Daoy (cell line): ENCODE data around the gene IDI1. TPM values are rescaled to one million over a fixed set of nuclear protein-coding genes. Genes with fewer than 3 reads are reported as not detected.
A peak's percentile ranks its signal among the peaks of the same experiment; 100 is the strongest.
"Not testable (repeated sequence)": the region's sequence is repeated elsewhere in the genome, so short reads cannot be mapped to it uniquely, and the experiment has no call there.

ENCODE experiments used
- DNase-seq: peaks from one replicate; pipeline ENCODE4 v3.0.0-alpha.2; 2015; ENCODE audit warnings: low read depth
- total RNA-seq: library from RNA; depleted of rRNA; stranded (reverse); fragments of >200 nt; shearing (Covaris generic); gene quantifications from 2 replicates; pipeline ENCODE4 v1.2.3, GENCODE V29; 2014; rRNA removed

IDI1 gene
- 48.6 and 50.8 TPM in 2 replicates for total RNA-seq

DNA sequence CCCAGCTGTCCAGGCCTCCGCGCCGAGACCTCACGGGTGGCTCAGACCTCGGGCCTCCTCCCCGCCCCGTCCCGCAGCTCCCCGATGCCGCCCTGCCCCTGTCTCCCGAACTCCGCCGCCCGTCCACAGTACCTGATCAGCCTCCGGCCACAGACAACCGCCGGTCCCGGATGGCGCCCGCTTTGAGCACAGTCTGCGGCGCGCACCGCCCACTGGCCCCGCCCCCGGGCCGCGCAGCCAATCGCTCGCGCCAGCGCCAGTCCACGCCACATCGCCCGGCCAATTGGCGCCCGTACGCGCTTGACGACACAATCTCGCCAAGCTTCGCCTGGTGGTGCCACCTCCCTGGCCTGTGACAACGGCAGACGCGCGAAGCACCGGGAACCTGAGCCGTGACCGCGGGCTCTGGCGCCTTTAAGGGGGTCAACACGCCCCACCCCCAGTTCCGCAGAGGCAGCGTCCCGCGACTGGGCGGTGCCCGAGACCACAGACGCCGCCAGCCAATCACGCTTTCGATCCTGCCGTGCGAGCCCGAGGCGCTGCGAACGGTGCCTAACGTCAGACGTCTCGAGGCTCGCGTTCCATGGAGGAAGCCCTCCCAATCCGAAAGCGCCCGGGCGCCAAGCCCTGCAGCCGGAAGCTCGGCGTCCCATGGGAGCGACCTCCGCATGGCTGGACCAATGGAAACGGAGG lies at the start of gene IDI1:
Gene IDI1 (minus strand): TSS at position 388 of the 693 bp plus-strand sequence. CDS start 116 bp downstream, at position 272.
- DNase-seq: peak; percentile 98

DNA sequence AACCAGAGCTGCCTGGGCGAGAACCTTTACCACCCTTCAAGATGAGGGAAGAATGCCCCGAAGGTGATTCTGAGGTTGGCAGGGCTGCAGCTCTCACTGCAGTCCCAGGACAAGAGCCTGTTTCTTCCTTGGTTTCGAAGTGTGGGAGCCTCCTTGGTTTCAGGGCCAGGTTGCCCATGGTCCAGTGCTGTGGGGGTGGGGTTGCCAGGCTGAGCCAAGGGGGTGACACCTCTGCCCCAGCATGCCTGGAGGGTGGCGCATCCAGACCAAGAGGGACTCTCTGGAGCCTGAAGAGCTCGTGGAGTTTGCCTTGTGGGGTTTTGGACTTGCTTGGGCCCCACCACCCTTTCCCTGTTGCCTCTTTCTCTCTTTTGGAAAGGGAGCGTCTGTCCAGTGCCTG lies 48.5 kb upstream of the IDI1 start:
- no peak for DNase-seq

DNA sequence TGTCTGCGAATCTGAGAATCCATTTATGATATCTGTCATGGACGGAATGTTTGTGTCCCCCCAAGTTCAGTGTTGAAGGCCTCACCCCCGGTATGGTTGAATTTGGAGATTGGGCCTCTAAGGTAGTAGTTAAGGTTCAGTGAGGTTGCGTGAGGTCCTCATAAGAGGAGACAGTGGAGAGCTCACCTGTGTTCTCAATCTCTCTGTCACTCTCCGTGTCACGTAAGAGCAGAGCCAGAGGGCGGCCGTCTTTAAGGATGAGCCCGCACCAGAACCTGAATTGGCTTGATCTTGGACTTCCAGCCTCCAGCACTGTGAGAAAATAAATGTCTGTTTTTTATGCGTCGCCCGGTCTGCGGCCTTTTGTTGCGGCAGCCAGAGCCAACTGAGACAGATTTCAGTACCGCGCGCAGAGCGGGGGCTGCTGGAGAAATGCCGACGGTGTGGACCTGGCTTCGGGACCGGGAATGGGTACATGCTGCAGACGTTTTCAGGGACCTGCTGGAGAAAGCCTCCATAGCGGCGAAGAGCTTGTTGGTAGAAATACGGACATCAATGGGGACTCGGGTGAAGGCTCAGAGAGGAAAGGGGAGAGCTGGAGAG lies 47.5 kb upstream of the IDI1 start:
- DNase-seq: no peak

DNA sequence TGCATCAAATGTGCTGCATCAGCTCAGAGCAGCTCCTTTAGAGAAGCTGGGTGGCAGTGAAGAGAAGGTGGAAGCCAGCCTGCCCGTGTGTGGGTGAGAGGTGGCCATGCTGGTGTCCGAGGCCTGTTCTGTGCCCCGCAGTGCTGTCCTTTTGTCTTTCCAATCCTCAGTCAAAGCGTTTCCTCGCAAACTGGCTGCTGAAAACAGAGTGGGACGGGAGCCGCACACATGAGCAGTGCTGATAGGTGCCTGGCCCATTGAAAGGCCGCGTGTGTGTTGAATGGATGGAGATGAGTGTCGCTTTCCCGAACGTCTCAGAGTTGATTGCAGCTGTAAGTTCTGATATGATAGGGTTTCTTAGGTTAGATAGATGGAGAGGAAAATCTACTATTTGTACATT lies 46.6 kb upstream of the IDI1 start:
- no peak for DNase-seq

DNA sequence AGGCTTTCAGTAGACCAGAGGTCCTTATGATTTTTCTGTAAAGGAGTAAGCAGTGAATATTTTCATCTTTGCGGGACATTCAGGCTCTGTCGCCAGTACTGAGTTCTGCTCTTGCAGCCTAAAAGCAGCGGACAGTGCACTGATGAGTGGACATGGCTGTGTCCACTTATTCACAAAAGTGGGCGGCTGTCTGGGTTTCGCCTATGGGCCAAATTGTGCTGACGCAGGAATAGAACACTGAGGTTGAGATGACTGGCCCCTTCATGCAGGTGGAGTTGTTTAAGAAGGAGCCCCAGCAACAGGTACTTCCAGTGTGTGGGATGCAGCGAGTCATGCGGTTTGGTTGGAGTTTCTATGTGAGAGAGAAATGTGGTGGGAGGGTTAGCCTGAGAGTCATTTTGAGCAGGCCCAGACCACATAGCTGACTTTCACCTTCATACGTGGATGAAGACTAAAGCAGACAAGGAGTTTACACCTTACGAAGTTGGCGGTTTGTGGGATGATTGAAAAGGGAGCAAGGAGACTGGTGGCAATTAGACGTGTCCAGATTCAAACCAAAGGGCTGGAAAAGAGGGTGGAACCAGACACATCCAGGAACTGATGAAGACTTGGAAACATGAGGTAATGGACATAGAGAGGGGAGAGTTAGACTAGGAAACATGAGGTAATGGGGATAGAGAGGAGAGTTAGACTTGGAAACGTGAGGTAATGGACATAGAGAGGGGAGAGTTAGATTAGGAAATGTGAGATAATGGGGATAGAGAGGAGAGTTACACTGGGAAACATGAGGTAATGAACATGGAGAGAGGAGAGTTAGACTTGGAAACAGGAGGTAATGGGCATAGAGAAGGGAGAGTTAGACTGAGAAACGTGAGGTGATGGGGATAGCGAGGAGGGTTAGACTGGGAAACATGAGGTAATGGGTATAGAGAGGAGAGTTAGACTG lies 45.5 kb upstream of the IDI1 start:
- no peak for DNase-seq

DNA sequence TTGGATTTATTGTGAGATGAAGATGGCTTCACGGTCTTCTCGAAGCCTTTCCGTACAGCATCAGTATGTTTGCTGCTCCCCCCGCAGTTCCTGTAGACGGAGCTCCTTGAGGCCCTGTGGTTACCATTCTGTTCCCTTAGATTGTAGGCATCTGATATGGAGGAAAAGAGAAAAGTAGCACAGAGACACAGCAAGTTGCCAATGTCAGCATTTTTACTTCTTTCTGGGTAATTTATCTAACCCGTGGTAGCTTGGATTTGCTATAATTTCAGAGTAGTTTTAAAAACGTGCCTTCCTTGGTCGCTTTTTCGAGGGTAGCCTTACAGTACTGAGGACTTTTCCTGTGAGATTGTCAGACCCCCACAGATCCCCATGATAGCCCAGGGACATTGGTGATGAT lies 44.8 kb upstream of the IDI1 start:
- DNase-seq: no peak

DNA sequence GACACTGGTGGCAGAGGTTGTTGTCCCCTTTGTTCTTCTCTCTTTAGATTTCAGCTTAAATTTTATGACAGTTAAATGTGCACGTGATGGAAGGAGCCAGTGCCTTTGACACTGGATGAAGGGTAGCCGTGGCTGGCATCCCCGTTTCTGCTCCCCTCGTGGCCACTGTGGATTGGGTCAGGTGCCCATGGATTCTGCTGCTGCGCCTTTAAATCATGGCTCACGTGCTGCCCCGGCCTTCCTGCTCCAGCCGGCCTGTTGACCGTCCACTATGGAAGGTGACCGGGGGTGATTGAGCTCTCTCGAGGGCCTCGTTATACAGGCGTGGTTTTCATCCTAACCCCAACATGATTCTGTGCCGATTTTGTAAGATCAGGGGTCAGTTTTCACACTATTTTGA lies 41.8 kb upstream of the IDI1 start:
- DNase-seq: no peak

DNA sequence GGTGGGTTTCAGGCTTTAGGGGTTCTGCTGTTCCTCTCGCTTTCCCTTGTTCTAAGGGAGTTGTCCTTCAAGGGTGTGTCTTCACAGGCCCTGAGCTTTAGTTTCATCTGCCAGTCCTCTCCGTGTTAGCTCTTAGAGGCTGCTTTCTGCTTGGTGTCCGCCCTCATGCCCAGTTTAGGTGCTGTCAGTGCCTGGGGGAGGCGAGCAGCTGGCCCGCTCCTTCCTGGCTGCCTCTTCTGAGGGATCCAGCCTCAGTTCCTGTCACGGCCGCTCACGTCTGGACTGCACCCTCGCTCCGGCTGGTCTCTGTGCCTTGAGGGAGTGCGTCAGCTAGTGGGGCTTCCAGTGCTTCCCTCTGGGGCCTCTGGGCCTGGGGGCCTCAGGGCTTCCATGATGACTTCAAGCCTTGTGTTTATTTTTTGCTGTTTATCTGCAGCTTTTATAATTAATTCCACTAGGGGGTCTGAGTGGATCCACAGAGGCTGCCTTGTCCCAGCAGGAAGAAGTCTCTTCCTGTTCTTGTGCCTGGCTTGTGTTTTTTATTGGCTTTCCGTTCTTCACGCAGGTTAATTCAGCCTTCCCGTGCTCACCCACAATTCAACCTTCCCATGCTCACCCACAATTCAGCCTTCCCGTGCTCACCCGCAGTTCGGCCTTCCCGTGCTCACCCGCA lies 40.2 kb upstream of the IDI1 start:
- no peak for DNase-seq

DNA sequence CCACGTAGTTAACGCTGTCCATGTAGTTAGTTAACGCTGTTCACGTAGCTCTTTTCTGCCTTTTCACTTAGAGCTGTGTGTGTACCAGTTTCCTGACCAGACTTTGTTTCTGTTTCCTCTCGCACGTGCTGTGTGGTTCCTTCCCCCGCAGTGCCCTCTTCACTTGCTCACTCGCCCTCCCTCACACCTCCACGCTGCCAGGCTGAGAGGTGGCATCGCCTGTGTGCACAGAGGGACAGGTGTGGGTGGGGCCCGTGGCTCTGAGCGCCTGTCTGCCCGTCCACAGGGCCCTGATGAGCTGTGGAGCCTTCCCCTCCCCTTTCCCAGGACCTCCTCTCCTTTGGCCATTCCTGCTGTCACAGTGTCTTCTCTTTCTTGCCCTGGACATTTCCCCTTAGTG lies 37.9 kb upstream of the IDI1 start:
- no peak for DNase-seq

DNA sequence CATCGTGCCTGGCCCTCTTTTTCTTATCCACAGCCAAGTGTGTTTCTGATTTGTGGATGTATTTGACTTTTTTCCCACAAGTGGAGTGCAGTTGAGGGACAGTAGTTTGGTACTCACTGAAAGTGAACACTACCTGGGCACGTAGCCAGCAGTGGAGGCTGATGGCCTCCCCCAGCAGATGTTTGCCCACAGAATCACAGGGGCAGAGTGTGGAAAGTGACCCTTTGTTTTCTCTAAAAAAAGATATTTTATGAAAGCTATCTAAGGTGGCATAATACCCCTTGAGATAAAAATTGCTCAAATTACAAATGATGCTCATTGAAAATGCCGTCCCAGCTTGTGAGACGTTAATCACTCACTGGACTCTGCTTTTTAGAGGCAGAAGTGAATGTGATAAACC lies 36.3 kb upstream of the IDI1 start:
- DNase-seq: no peak

DNA sequence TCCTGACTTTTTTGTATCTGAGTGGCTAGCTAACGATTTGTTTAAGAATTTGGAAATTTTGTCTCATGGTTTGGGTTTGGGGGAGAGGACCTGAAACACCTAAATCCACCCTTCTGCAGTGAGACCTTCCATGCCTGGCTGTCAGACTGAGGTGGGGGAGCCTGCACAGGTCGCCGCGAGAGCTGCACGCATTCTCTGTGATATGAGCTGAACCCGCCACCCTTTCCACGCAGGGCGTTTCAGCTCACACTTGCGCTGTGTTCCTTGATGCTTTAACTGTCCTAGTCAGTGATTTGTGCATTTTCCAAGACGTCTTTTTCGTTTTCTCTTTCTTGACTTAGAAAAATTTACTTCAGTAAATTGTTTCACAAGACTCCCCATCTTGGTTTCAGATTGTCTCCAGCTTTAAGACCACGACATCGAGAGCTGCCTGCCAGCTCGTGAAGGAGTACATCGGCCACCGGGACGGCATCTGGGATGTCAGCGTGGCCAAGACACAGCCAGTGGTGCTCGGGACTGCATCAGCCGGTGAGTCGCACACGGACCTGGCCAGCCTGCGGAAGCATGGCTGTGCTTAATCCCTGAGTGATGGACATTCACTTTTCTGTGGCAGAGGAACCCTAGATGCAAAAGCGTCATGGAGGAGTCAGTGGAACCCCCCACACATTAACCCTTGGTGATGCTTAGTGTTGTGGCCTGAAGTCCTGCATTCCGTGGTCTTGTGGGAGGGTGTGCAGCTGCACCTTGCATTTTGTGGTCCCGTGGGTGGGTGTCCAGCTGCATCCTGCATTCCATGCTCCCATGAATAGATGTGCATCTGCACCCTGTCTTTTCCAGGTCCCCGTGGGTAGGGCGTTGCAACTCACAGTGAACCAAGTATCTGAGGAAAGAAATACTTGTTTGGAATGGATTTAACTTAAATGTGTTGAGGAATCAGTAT lies 35.4 kb upstream of the IDI1 start:
- DNase-seq: no peak

DNA sequence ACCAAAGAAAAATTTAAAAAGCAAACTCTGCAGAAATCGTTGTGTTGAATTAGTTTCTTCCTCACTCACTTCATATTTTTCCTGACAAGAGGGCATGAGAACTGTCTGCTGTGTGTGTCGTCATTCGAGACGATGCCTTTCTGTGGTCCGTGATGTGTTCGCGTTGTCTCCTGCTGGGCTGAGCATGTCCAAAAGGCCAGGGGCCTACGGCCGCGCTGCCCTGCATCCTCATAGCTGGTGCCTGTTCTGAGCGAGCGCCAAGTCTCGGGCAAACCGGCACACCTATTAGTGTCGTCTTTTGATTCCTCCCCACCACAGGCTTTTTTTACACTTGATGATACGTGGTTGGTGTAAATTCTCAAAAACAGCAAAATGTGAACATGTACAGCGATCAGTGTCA lies 34.7 kb upstream of the IDI1 start:
- no peak for DNase-seq

DNA sequence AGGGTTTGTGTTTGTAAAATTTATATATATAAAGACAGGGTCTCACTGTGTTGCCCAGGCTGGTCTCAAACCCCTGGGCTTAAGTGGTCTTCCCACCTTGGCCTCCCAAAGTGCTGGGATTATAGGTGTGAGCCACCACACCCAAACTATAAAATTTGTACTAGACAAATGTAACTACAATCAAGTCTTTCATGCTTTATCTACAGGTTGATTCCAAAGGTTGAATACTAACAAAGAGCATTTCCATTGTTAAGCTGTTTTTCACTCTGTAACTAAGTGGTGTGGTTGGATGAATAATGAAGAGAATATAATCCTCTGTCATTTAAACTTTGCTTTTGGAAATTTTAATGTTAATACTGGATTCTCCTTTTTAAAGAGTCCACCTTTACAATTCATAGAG lies 29.7 kb upstream of the IDI1 start:
- no peak for DNase-seq

DNA sequence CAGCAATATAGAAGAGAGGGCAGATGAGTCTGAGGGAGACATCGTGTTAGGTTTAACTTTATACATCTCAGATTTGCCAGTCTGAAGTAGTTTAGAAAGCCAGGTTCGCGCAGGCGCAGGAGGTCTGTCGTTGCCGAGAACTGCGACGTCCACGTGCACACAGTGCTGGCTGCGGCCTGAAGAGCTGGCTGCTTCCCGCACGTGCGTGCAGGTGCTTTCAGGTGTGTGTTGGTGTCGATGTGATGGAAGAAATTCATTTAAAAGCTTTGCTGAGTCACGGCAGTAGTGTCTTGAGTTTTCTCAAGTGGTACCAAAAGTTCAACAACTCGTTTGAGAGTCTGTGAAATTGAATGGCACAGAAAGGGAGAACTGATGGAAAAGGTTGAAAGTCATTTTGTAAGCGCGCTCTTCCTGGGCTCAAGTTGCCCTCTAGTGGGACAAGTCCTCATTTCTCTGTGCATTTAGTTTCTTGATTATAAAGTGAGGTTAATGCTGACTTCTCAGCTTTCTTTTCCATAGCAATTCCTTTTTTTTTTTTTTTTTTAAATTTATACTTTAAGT lies 25.9 kb upstream of the IDI1 start:
- no peak for DNase-seq

DNA sequence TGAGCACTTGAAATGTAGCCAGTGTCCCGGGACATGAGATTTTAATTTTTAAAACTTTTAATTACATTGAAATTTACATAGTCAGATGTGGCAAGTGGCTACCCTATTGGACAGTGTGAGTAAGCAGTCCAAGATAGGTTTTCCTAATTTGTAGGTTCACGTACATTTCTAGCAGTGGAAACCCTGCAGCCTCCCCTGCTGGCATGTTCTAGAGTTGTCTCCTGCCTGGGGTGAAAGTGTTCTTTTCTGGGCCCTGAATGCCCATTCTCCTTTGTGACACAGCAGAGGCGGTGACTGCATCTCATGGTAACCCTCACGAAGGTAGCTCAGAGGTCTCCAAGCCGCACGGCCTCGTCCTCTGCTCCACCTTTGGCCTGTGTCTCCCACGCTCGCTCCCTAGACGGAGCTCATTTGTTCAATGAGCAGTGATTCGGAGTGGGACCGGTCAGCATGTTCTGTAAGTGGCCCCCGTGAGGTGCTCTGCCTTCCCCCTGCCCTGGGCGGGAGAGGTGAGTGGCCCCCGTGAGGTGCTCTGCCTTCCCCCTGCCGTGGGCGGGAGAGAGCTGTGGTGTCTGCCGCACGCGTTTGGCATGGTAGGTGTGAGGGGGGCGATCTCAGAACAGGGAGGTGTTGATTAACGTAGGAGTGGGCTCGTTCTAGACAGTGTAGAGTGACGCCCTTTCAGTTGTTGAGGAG lies 25.3 kb upstream of the IDI1 start:
- DNase-seq: no peak

DNA sequence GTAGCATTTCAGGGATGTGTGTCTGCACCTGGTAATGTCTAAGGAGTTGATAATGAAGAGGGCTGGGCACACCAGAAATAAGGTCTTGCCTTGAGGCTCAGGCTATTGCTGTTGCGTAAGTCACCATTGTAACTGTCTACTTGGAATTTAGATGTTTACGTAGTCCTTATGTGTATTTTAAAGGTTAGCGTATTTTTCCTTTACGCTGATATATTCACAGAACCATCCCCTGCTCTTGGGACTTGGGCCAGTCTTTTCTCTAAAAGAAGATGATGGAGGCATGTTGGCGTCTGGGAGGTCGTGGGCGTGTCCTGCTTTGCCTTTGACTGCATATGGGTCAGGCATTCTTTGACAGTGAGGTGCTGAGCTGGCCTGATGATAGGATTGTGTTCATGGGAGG lies 22.0 kb upstream of the IDI1 start:
- no peak for DNase-seq

DNA sequence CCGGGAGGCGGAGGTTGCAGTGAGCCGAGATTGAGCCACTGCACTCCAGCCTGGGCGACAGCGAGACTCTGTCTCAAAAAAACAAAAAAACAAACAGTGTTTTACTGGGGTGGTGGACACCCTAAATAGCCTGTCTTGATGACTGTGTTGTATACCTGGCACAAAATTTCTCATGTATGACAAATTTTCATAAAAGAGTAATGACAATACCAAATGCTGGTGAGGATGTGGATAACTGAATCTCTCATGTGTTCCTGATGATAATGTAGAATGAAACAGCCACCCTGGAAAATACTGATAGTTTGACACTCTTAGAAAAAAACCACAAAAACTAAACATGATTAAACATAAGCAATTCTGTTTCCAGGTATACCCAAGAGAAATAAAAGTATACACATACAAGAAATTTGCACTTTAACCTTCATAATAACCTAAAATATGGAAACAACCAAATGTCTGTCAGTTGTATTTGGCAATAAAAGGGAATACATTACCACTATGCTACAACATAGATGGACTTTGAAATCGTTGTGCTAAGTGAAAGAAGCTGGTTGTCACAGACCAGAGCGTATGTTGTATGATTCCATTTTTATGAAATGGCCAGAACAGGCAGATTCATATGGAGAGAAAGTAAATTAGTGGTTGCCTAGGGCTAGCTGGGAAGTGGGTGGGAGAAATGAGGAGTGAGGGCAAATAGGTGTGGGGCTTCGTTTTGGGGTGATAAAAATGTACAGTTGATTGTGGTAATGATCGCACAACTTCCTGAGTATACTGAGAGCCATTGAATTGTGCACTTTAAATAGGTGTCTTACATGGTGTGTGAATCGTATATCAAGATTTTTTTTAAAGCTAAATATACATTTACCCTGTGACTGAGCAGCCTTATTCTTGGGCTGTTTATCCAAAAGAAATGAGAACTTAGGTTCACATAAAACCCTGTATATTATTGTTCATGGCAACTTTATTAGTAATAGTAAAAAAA lies 19.8 kb upstream of the IDI1 start:
- no peak for DNase-seq

DNA sequence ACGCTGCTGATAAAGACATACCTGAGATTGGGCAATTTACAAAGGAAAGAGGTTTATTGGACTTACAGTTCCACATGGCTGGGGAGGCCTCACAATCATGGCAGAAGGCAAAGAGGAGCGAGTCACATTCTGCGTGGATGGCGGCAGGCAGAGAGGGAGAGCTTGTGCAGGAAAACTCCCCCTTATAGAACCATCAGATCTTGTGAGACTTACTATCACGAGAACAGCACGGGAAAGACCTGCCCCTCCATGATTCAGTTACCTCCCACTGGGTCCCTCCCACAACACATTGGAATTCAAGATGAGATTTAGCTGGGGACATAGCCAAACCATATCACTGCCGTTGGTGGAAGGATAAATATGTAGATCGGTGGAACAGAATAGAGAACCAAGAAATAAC lies 17.8 kb upstream of the IDI1 start:
- not testable (repeated sequence) for DNase-seq

DNA sequence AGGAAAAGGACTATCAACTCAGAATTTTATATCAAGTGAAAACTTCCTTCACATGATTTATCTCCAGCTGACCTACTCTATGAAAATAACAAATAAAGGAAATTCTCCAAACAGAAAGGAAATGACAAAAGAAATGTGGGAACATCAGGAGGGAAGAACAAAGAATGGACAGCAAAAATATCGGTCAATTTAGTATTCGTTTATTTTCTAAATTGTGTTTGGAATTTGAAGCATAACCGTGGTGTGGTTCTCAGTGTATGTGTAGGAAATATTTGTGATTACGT lies 16.0 kb upstream of the IDI1 start:
- no peak for DNase-seq
